Measurements from ENCODE around the gene VPREB3. TPM values are rescaled to one million over a fixed set of nuclear protein-coding genes. Genes with fewer than 3 reads are reported as not detected.

VPREB3 gene
- total RNA-seq, 1 donor from 2014 or later: not detected

GRCh38 chr22:23777776-23778576 is 23.8 kb upstream of the VPREB3 start:
- no peak for DNase-seq (ENCODE audit: low read depth)
- TF ChIP-seq CTCF (conservative IDR thresholded peaks at IDR 0.05; ENCODE audit: low read depth, low read length): no peak
- no peak overlapping the region for H3K4me3 ChIP-seq (ENCODE audit: low read depth, low read length)

- TF ChIP-seq CTCF (conservative IDR thresholded peaks at IDR 0.05; ENCODE audit: low read depth, low read length): no peak
- DNase-seq (ENCODE audit: low read depth): no peak
- H3K4me3 ChIP-seq (ENCODE audit: low read depth, low read length): no peak overlapping the region
Measured at GRCh38 chr22:23775779-23776375, 21.7 kb upstream of the VPREB3 start.

- no peak for DNase-seq (ENCODE audit: low read depth)
- TF ChIP-seq CTCF (conservative IDR thresholded peaks at IDR 0.05; ENCODE audit: low read depth, low read length): no peak
- no peak overlapping the region for H3K4me3 ChIP-seq (ENCODE audit: low read depth, low read length)
Measured at GRCh38 chr22:23774922-23775436, 20.8 kb upstream of the VPREB3 start.

- no peak overlapping the region for H3K4me3 ChIP-seq (ENCODE audit: low read depth, low read length)
- DNase-seq (ENCODE audit: low read depth): no peak
- TF ChIP-seq CTCF (conservative IDR thresholded peaks at IDR 0.05; ENCODE audit: low read depth, low read length): no peak
Measured at GRCh38 chr22:23774114-23774921, 20.1 kb upstream of the VPREB3 start.

- TF ChIP-seq CTCF (conservative IDR thresholded peaks at IDR 0.05; ENCODE audit: low read depth, low read length): no peak
- H3K4me3 ChIP-seq (ENCODE audit: low read depth, low read length): peak overlapping the region; percentile 44
- DNase-seq (ENCODE audit: low read depth): no peak
Measured at GRCh38 chr22:23773483-23774113, 19.4 kb upstream of the VPREB3 start.

- no peak for TF ChIP-seq CTCF (conservative IDR thresholded peaks at IDR 0.05; ENCODE audit: low read depth, low read length)
- H3K4me3 ChIP-seq (ENCODE audit: low read depth, low read length): peak within 1 kb of the TSS; percentile 44
- DNase-seq (ENCODE audit: low read depth): no peak
Measured at GRCh38 chr22:23772649-23773473, 18.6 kb upstream of the VPREB3 start, which contains the start of gene MMP11. Gene MMP11, plus strand, starts transcription at chr22:23772849. Its CDS starts 22 bp downstream, at chr22:23772871.

Data from epithelial cell of proximal tubule (primary cell).